Keratinocyte (primary cell): Measurements from ENCODE around the gene NR1H3. TPM values are rescaled to one million over a fixed set of nuclear protein-coding genes. Genes with fewer than 3 reads are reported as not detected.

Experiments used
- DNase-seq: peaks from one replicate; pipeline ENCODE4 v3.0.0-alpha.2; 2011; ENCODE audit warnings: low read depth, missing footprints, low spot score
- FAIRE-seq: peaks from 2 replicates; lab custom pipeline; 2011; peaks lifted over from hg19 to GRCh38; lab: Jason Lieb, UNC
- H2AFZ ChIP-seq: 2 replicates; pipeline ENCODE4 v1.6.0; 2012; ENCODE audit warnings: low read length, control low read depth, inconsistent platforms; ENCODE audit not compliant: control insufficient read depth
- H3K27ac ChIP-seq: 2 replicates; pipeline ENCODE4 v1.5.1; 2011; ENCODE audit warnings: low read length; ENCODE audit not compliant: control insufficient read depth, insufficient read depth
- H3K27me3 ChIP-seq: 3 replicates; pipeline ENCODE4 v1.6.0; 2011; ENCODE audit warnings: low read length; ENCODE audit not compliant: control insufficient read depth, insufficient read depth; ENCODE audit errors: extremely low read depth
- H3K36me3 ChIP-seq, 2 experiments: 2 replicates in 1 of 2; 3 replicates in 1 of 2; pipeline ENCODE4 v1.5.1; 2011; ENCODE audit warnings: low read length in 2 of 2, mild to moderate bottlenecking in 1 of 2; ENCODE audit not compliant: control insufficient read depth in 2 of 2, insufficient read depth in 2 of 2; ENCODE audit errors: extremely low read depth in 1 of 2
- H3K4me1 ChIP-seq: 3 replicates; pipeline ENCODE4 v1.5.1; 2011; ENCODE audit warnings: low read length; ENCODE audit not compliant: control insufficient read depth, insufficient read depth; ENCODE audit errors: extremely low read depth
- H3K4me2 ChIP-seq: 3 replicates; pipeline ENCODE4 v1.6.0; 2011; ENCODE audit warnings: low read depth, low read length; ENCODE audit not compliant: control insufficient read depth, insufficient read depth; ENCODE audit errors: extremely low read depth
- H3K4me3 ChIP-seq, 3 experiments: fragments of 200-600 bp in 1 of 3; sonication (generic) in 1 of 3; 2 replicates in 2 of 3; 3 replicates in 1 of 3; pipeline ENCODE4 v1.5.1; 2011 to 2016; ENCODE audit warnings: low read length in 3 of 3, mild to moderate bottlenecking in 3 of 3, control low read depth in 2 of 3, inconsistent platforms in 1 of 3, low read depth in 1 of 3, mixed read lengths in 1 of 3, mixed run types in 1 of 3, moderate library complexity in 1 of 3; ENCODE audit not compliant: control insufficient read depth in 2 of 3, insufficient read depth in 2 of 3; ENCODE audit errors: extremely low read depth in 1 of 3
- H3K79me2 ChIP-seq: 2 replicates; pipeline ENCODE4 v1.6.0; 2012; ENCODE audit warnings: low read length; ENCODE audit not compliant: control insufficient read depth, insufficient read depth
- H3K9ac ChIP-seq: 3 replicates; pipeline ENCODE4 v1.6.0; 2011; ENCODE audit warnings: low read length; ENCODE audit not compliant: control insufficient read depth, insufficient read depth; ENCODE audit errors: extremely low read depth
- H3K9me1 ChIP-seq: 3 replicates; pipeline ENCODE4 v1.6.0; 2011; ENCODE audit warnings: low read length; ENCODE audit not compliant: control insufficient read depth, insufficient read depth; ENCODE audit errors: extremely low read depth
- H3K9me3 ChIP-seq: 2 replicates; pipeline ENCODE4 v1.5.1; 2012; ENCODE audit warnings: low read depth, low read length; ENCODE audit not compliant: control insufficient read depth
- H4K20me1 ChIP-seq: 3 replicates; pipeline ENCODE4 v1.6.0; 2011; ENCODE audit warnings: low read length; ENCODE audit not compliant: control insufficient read depth, insufficient read depth; ENCODE audit errors: extremely low read depth
- CTCF ChIP-seq, 3 experiments: IDR thresholded peaks in 1 of 3; conservative IDR thresholded peaks in 1 of 3; optimal IDR thresholded peaks in 1 of 3; 2 replicates in 2 of 3; 3 replicates in 1 of 3; pipeline versions ENCODE3 to v1.5.1; 2011; ENCODE audit warnings: low read length in 3 of 3, mild to moderate bottlenecking in 3 of 3, moderate library complexity in 2 of 3, control low read depth in 1 of 3, inconsistent platforms in 1 of 3; ENCODE audit not compliant: insufficient read depth in 2 of 3; ENCODE audit errors: extremely low read depth in 1 of 3
- EZH2 ChIP-seq: IDR thresholded peaks from one replicate; pipeline ENCODE4 v1.6.1; 2012; ENCODE audit warnings: inconsistent platforms, mild to moderate bottlenecking, low read length, moderate library complexity
- dilution Hi-C: fragments of 300-500 bp; cut with MboI; formaldehyde crosslinking; loops from one replicate; pipeline ENCODE4 v1.7.0; 2020; ENCODE audit warnings: low sequenced_read_pairs; ENCODE audit not compliant: extremely low pct_ligation_motif_present
- polyA plus RNA-seq, 5 experiments: library from polyadenylated mRNA; depleted of rRNA in 3 of 5; stranded (reverse) in 3 of 5; stranded (forward) in 1 of 5; unstranded in 1 of 5; fragments of >200 nt; gene quantifications; 1 replicate in 1 of 5; 2 replicates in 3 of 5; 3 replicates in 1 of 5; pipeline versions ENCODE4 v1.2.1 to v1.2.3, GENCODE V29; 2011 to 2012; ENCODE audit warnings: missing spikeins in 2 of 5, low read depth in 1 of 5, low replicate concordance in 1 of 5

The NR1H3 gene
- polyA plus RNA-seq, 1 donor (not counting 4 experiments of a cell fraction or from before 2014, with no cell fraction given), result 9.1 TPM

- FAIRE-seq (no peak), DNase-seq (no peak)
- H3K4me1 ChIP-seq, result peaks cover 7% of the 10 kb centered on the region
- no peaks in the 10 kb centered on the region for H4K20me1 ChIP-seq
- peaks cover 26 to 43% of the 10 kb centered on the region in 2 experiments for H3K36me3 ChIP-seq
- no peak overlapping the region for H2AFZ ChIP-seq
- H3K4me2 ChIP-seq, result no peak overlapping the region
- no peaks in the 10 kb centered on the region for H3K79me2 ChIP-seq
- dilution Hi-C loops, result no loop called here
- no peaks in the 10 kb centered on the region for H3K27me3 ChIP-seq
- TF ChIP-seq CTCF (optimal IDR thresholded peaks at IDR 0.05 in 1 of 3, IDR thresholded peaks at IDR 0.05 in 1 of 3, conservative IDR thresholded peaks at IDR 0.05 in 1 of 3; ENCODE audit: extremely low read depth in 1 of 3, insufficient read depth in 2 of 3, low read length in 3 of 3), result no peak
- TF ChIP-seq EZH2, result no peak
- no peaks in the 10 kb centered on the region for H3K9me1 ChIP-seq
- H3K4me3 ChIP-seq, result no peak overlapping the region
- H3K9me3 ChIP-seq, result no peaks in the 10 kb centered on the region
- no peak overlapping the region for H3K9ac ChIP-seq
- H3K27ac ChIP-seq, result no peak overlapping the region
These were observed 17.9 kb upstream of the NR1H3 start for GRCh38 chr11:47239852-47240251.

- FAIRE-seq (no peak), DNase-seq (no peak)
- Histone ChIP-seq H3K79me2 (no peaks in the 10 kb centered on the region), H2AFZ (no peak overlapping the region), H3K36me3 (peaks cover 32 to 40% of the 10 kb centered on the region in 2 experiments), H3K4me3 (no peak overlapping the region), H3K4me2 (no peak overlapping the region), H3K9me3 (no peaks in the 10 kb centered on the region), H3K27ac (no peak overlapping the region), H4K20me1 (no peaks in the 10 kb centered on the region), H3K4me1 (peaks cover under 1% of the 10 kb centered on the region), H3K9me1 (no peaks in the 10 kb centered on the region), H3K9ac (no peak overlapping the region), H3K27me3 (no peaks in the 10 kb centered on the region)
- dilution Hi-C loops, result no loop called here
- TF ChIP-seq EZH2, result no peak
- TF ChIP-seq CTCF (optimal IDR thresholded peaks at IDR 0.05 in 1 of 3, IDR thresholded peaks at IDR 0.05 in 1 of 3, conservative IDR thresholded peaks at IDR 0.05 in 1 of 3; ENCODE audit: extremely low read depth in 1 of 3, insufficient read depth in 2 of 3, low read length in 3 of 3), result no peak
These were observed 15.9 kb upstream of the NR1H3 start for GRCh38 chr11:47241841-47242301.
